Adrenal gland (tissue), 5 donors: Measurements from ENCODE around the gene SPRR5.

Experiments used
- CTCF ChIP-seq, 6 experiments: fragments of 450-650 bp in 4 of 6; fragments of 200-600 bp in 2 of 6; sonication (generic) in 1 of 6; IDR thresholded peaks; 1 replicate in 5 of 6; 2 replicates in 1 of 6; pipeline versions ENCODE4 v1.5.1 to v1.8.0; 2016 to 2021; ENCODE audit warnings: antibody characterized with exemption in 6 of 6, mild to moderate bottlenecking in 2 of 6, moderate library complexity in 1 of 6
- POLR2A ChIP-seq, 2 donors: fragments of 450-650 bp; IDR thresholded peaks; one replicate each; pipeline ENCODE4 v1.6.1; 2017; ENCODE audit warnings: antibody characterized with exemption in 2 of 2, mild to moderate bottlenecking in 2 of 2, moderate library complexity in 1 of 2
- donor health status: DM: no; HTN: no; CAD: no.

GRCh38 chr1:152954436-152954835 is 7.4 kb downstream of the SPRR5 start:
- TF ChIP-seq CTCF (IDR thresholded peaks at IDR 0.05) (no peak), POLR2A (IDR thresholded peaks at IDR 0.05) (no peak)
